Hindlimb muscle (tissue), 1 donor: Measurements from ENCODE around the gene SLC25A43. TPM values are rescaled to one million over a fixed set of nuclear protein-coding genes. Genes with fewer than 3 reads are reported as not detected.
"Not testable (repeated sequence)": the region's sequence is repeated elsewhere in the genome, so short reads cannot be mapped to it uniquely, and the experiment has no call there.

Experiments used
- DNase-seq: peaks from one replicate; pipeline ENCODE4 v3.0.0-alpha.2; 2013
- polyA plus RNA-seq: library from polyadenylated mRNA; unstranded; fragments of 120-200 nt; gene quantifications from one replicate; pipeline ENCODE4 v1.2.1, GENCODE V29; 2013; ENCODE audit not compliant: insufficient read length

Gene SLC25A43
- polyA plus RNA-seq, 1 donor: 6.9 TPM

- DNase-seq: peak; percentile 85
These were observed 69.6 kb downstream of the SLC25A43 start for GRCh38 chrX:119468551-119469312.

GRCh38 chrX:119469313-119469635 is 70.1 kb downstream of the SLC25A43 start:
- no peak for DNase-seq

- no peak for DNase-seq
These were observed 75.7 kb downstream of the SLC25A43 start for GRCh38 chrX:119474615-119475388.

- DNase-seq: no peak
These were observed 76.4 kb downstream of the SLC25A43 start for GRCh38 chrX:119475389-119476101.

GRCh38 chrX:119477812-119478232 is 78.7 kb downstream of the SLC25A43 start:
- DNase-seq: no peak

- no peak for DNase-seq
These were observed 79.4 kb downstream of the SLC25A43 start for GRCh38 chrX:119478504-119478903.

GRCh38 chrX:119479845-119480244 is 80.7 kb downstream of the SLC25A43 start:
- DNase-seq: no peak

- no peak for DNase-seq
These were observed 82.2 kb downstream of the SLC25A43 start for GRCh38 chrX:119481323-119481801.

- no peak for DNase-seq
These were observed 82.9 kb downstream of the SLC25A43 start for GRCh38 chrX:119482041-119482440.

- peak; percentile 26 for DNase-seq
These were observed 83.6 kb downstream of the SLC25A43 start for GRCh38 chrX:119482481-119483480.

GRCh38 chrX:119486745-119487144 is 87.6 kb downstream of the SLC25A43 start:
- DNase-seq: no peak

- DNase-seq: not testable (repeated sequence)
These were observed 88.6 kb downstream of the SLC25A43 start for GRCh38 chrX:119487766-119488165.

- peak; percentile 15 for DNase-seq
These were observed 89.6 kb downstream of the SLC25A43 start for GRCh38 chrX:119488749-119489148.

- no peak for DNase-seq
These were observed 90.3 kb downstream of the SLC25A43 start for GRCh38 chrX:119489212-119490074.

GRCh38 chrX:119492463-119492862 is 93.3 kb downstream of the SLC25A43 start:
- no peak for DNase-seq

- DNase-seq: not testable (repeated sequence)
These were observed 94.8 kb downstream of the SLC25A43 start for GRCh38 chrX:119493851-119494495.

GRCh38 chrX:119495734-119496726 is 96.9 kb downstream of the SLC25A43 start:
- DNase-seq: no peak

- no peak for DNase-seq
These were observed 98.0 kb downstream of the SLC25A43 start for GRCh38 chrX:119497185-119497584.
